Loucy (cell line): ENCODE measurements around the gene NCAPH2.

Source experiments
- CTCF ChIP-seq: fragments of 200-600 bp; sonication (generic); conservative IDR thresholded peaks from 2 replicates; pipeline ENCODE4 v1.5.1; 2014; ENCODE audit warnings: mild to moderate bottlenecking, antibody characterized with exemption, low read length
- EZH2phosphoT487 ChIP-seq: fragments of 200-600 bp; IDR thresholded peaks from 2 replicates; pipeline ENCODE4 v1.6.1; 2018; ENCODE audit warnings: antibody characterized with exemption, mild to moderate bottlenecking, moderate library complexity, borderline replicate concordance

GRCh38 chr22:50525104-50525857 lies 17.3 kb downstream of the NCAPH2 start, which contains the start of gene SCO2:
- TF ChIP-seq CTCF (no peak; the same call in 1 of the 2 replicates), EZH2phosphoT487 (no peak)
